ENCODE measurements around the gene ROBO1.
"Not testable (repeated sequence)": the region's sequence is repeated elsewhere in the genome, so short reads cannot be mapped to it uniquely, and the experiment has no call there.

Gene ROBO1

DNA sequence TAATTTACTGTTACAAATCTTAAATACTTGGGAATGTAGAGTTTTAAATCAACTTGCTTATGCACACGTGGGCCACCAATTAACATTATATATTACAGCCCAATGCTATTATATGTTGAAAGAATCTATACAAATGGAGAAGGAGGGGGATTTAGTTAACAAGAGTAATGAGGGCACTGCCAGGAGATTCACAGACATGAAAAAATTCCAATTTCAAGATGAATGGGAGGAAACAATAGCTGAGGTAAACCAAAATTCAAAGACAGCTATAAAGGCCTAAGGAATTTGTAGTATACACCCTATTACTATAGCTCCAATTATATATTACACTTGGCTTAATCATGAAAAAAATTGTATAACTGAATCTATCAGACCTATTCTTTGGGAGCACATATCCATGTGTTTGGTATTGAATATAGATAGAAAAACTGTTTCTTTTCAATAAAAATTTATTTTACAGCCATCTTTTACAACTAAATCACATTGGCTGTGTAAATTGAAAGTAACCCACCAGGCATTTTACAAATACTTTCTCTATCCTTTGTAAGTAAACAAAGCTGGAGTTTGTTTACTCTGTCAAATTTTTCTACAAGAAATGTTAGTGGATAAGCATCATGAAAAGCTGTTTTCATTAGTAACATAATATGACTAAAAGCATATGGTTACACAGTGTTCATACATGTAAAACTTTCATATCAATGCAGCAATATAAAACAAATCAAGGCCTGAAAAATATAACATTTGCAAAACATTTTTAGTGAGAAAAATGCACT, 1045.8 kb downstream of the ROBO1 start:
- DNase-seq, result no peak

DNA sequence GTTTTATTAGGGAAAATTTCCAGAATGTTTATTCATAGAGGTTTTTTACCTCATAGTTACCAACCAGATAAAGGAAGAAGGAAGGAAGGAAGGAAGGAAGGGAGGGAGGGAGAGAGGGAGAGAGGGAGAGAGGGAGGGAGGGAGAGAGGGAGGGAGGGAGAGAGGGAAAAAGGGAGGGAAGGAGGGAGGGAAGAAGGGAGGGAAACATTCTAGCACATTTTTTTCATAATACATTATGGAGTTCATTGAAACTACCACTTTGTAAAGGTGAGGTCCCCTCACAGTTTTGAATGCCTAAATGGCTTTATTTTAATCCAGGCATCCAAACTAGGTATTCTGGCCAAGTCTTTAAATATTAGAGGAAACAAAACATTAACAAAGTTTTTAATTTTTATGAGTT, 1049.1 kb downstream of the ROBO1 start:
- no peak for DNase-seq

DNA sequence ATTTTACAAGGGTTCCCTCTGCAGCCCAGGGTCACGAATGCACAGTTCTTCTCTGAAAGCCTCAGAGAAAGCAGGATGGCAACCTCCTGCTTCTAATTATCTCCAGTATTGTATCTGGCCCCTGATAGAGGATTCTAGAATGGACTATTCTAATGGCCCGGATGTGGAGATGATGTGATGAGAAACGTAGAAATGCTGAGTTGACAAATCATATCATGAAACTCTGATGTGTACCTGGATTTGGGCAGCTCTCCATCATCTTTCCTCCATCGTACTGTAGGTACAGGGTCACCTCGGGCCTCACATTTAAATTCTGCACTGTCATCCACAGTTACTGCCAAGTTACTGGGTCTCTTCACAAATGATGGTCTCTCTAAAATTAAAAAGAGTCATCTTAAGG, 1050.8 kb downstream of the ROBO1 start:
- no peak for DNase-seq

DNA sequence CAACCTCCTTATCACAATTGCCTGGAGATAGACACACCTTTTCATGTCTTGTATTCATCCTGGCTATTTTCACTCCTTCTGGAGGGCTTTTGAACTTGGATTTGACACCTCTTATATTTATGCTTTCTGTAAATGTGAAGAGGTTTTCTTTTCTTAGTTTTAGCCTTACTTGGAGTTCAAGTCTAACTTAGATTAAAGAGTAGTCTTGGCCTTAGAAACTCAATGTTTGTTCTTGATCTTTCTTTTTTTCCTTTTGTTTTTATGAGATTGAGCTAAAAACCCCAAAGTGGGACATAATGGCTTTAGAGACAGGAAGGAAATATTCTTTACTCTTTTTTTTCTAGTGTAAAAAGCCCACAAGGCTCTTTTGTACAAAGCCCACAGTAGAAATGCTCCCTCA, 1054.9 kb downstream of the ROBO1 start:
- no peak for DNase-seq

DNA sequence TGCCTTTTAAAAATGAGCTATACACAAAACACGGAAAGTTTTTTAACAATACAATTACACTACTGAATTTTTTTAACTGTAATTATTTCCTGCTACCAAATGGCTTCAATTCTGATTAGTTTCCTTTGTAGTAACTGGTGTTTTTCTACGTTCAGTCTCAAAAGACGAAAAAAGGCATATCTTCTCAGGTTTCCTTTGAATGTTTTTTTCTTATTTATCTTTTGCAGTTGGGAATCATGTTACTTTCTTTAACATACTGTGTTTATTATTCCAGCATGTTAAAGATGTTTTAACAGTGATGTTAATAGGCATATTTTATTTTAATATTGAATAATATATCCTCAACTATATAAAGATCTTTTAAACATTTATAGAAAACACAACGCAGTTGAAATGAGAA, 1055.5 kb downstream of the ROBO1 start:
- no peak for DNase-seq

DNA sequence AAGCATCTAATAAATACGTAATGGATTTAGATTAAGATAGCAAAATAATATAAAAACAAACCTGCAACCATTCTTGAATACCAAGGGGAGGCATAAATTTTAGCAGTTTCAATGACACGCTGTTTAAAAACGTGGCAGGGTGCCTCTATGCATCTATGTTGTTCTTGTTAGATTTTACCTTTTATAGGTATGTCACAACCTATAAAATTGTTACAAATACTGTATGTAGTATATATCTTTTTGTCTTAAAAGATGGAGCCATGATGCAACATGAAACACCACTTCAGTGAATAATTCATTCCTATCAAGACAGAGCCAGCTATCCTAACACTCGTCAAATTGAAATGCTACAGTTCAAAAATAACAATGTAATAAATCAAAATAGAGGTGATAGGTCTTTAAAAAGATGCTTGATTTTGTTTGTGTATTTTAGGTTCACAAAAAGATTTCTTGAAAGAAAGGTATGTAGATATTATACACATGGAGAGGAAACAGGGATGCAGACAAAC, 1059.2 kb downstream of the ROBO1 start:
- no peak for DNase-seq

DNA sequence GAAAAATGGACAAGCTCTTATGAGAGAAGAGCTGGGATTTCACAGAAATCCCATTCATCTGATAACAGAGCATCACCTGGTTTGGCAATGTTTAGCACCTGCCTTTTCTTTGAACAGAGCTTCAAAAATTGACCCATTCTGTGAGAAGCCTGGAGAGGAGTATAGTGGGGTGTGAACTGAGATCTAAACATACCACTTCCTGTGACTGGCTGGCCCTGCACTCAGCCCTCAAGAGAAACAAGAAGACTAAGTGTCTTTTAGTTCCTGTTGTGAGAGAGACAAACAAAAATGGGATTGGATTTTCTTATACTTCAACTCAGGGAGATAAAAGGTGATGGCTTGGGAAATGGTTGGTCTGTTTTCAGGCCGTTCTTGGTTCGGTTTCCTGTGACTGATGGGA, 1060.2 kb downstream of the ROBO1 start:
- no peak for DNase-seq

DNA sequence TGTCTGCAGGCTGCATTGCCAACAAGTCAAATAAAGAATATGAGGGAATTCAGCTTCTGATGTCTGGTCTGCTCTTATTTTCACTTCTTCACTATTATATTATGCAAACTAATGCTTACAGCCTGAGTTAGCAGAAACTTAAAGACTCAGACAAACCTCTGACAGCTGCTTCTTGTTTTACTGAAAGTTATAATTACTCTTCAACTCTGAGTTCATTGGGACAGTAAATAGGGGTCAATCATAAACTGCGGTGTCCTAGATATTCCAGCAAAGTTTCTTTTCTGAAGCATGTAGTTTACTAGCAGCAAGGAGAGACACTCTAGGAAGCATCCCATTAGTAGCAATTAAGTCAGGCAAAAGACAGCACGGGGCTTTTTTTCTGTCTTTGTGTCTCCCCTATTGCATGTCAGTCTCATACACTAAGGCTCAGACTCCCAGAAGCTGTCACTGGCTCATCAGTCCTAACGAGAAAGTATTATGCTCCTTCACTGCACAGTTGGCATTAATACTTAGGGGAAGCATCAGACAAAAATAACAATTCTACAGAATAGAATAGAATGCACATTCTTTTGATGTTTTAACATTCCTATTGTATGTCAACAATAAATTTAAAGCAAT, 1060.8 kb downstream of the ROBO1 start:
- no peak for DNase-seq

DNA sequence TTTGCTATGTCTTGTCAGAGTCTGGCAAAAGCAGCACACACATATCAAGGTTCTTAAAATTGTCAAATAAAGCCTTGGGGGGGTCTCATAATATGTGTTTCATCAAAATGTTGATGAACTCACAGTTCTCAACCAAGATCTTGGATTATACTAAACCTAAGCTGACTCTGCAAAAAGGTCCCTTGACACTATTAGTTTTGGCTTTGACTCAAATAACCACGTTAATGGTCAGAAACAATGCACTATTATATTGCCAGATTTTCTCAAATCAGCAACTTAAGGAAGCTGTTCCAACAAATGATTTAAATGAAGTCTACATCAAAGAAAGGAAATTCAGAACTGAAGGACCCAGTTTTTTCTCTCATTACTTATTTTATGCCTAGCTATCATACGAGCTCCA, 1063.9 kb downstream of the ROBO1 start:
- DNase-seq, result no peak

DNA sequence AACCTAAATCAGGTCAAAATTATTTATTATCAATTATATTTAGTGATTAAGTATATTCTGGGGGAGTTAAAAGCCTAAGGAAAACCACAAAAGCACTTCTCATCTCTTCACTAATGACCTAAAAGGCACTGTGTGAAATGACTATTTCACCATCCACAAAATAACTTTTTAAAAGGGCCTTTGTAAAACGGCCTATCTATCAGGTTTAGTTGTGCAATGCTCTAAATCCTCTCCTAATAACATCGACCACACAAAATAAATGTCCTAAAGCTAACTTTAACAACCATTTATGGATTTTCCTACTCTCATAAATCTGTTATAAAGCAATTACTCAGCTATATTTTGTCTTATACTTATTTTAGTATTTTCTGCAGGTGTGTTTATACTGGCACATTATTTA, 1066.3 kb downstream of the ROBO1 start:
- DNase-seq, result no peak

DNA sequence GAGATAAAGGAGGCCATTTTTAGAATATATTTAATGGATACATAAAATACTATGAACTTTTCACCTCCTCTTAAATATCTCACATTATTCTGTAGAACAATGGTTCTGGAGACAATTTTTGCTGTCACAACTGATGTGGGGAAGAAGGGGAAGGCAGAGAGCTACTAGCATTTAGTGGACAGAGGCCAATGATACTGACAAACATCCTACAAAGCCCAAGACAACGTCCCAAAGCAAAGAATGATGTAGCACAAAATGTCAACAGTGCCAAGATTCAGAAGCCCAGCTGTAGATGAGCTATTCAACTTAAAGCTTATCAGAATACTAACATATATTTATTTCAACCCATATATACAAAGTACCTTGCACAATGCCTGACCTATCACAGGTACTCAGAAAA, 1069.4 kb downstream of the ROBO1 start:
- no peak for DNase-seq

DNA sequence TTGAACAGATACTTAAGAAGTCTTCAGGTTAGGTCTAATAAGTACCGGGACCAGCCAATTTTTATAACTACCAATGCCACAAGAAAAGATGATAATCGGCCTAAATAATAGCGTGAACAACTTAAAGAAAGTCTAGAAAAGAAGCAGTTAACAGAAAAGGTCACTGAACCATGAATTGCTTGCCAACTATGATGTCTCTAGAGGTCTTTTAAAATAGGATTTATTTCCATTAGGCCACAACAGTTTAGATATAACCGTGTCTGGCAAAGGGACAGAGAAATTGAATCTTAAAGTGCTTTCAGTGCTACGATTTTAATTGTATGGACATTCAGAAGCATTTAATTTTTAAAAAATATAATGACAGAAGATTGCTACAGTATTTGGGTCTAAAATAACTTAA, 1070.4 kb downstream of the ROBO1 start:
- no peak for DNase-seq

DNA sequence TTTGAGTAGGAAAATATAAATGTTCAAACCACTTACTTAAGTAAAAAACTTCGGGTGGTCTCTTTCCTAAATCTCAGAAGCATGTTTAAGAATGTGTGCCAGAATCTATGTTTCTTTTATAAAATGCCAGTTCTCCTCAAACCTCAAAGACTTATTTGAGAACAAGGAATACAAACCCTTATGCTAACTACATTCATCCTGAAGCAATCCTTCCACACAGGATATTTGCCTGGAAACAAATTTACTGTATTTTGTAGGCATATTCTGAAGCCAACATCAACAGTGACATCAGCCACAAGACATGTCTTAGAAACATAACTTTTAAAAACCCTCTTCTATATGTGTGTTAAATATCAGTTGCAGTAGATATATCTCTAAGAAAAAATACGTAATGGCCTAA, 1077.0 kb downstream of the ROBO1 start:
- no peak for DNase-seq

DNA sequence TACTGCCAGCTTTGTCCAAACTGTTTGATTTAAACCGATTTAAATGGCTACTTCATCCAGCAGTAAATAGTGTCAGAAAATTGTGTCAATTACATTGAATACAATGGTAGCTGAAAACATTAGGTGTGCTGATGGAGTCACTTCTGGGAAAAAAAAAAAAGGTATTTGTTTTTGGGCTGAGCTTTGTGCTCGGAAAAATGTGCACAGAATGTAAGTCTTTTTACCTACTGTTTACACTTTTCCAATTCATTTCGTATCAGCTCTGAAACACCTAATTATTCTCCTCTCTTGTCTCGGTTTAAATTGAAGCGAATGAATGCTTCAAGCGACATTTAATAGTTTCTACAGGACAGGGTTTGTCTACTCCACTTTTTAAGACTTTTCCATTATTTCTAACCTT, 1078.4 kb downstream of the ROBO1 start:
- peak; percentile 82 to 84 for DNase-seq

DNA sequence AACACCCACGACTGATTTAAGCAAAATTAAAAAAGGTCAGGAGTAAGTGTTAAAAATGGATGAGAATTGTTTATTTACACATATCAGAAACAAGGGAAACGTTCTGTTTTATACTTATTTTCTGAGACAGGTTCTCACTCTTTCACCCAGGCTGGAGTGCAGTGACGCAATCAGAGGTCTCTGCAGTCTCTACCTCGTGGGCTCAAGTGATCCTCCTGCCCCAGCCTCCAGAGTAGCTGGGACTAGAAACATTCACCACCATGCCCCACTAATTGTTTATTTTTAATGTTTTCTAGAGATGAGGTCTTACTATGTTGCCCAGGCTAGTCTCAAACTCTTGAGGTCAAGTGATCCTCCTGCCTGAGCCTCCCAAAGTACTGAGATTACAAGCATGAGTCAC, 1080.3 kb downstream of the ROBO1 start:
- no peak for DNase-seq

DNA sequence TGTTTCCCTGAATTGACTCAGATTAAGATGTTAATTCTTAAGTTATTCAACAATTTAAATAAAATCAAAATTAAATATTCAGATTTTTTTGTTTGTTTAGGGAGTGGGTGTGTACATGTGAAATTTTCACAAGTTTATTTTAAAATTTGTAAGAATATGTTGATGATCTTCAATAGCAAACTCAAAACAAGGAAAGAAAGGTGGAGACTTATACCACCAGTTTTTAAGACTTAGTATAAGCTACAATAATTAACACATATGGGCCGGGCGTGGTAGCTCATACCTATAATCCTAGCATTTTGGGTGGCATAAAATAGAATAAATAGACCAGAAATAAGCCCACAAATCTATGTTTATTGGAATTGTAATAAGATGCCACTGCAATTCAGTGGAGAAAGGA, 1084.5 kb downstream of the ROBO1 start:
- DNase-seq, result no peak

DNA sequence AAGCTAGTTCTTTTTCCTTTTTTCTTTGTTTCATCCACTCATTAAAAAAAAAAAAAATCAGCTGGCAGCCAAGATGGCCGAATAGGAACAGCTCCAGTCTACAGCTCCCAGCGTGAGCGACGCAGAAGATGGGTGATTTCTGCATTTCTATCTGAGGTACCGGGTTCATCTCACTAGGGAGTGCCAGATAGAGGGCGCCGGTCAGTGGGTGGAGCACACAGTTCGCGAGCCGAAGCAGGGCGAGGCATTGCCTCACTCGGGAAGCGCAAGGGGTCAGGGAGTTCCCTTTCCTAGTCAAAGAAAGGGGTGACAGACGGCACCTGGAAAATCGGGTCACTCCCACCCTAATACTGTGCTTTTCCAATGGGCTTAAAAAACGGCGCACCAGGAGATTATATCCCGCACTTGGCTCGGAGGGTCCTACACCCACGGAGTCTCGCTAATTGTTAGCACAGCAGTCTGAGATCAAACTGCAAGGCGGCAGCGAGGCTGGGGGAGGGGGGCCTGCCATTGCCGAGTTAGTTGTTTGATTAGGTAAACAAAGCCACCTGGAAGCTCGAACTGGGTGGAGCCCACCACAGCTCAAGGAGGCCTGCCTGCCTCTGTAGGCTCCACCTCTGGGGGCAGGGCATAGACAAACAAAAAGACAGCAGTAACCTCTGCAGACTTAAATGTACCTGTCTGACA, 1092.5 kb downstream of the ROBO1 start:
- not testable (repeated sequence) for DNase-seq

DNA sequence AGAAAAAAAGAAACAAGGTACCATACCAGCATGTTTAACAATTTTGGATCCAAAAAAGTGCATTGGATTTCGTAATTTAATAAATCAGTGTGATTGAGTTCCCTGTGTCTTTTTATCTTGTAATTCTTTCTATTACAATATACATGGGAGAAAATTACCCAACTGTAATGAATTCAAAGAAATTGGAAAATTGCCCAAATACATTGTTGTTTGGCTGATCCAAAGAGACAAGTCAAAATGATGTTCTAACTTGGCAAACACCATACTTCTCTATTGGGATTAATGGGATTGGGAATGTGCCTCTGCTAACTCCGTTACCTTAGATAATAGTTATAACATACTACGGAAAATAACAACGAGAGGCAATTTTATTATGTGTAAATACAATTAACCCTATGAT, 1097.1 kb downstream of the ROBO1 start:
- no peak for DNase-seq

DNA sequence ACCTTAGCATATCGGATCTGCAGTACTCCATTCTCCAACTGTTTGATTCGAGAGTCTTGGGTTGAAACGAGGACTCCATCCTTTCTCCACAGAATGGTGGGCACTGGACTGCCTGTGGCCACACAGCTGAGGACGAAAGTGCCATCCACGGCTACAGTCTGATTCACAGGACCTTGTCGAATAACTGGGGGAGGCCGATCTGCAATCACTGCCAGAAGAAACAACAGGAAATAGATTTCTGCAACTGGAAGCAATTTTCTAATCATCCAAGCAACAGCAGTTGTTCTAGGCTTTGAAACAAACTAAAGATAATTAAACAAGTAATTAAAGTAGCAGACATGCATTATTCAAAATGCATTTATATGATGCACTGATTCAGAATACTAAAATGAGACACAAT, 1097.7 kb downstream of the ROBO1 start:
- DNase-seq, result no peak

DNA sequence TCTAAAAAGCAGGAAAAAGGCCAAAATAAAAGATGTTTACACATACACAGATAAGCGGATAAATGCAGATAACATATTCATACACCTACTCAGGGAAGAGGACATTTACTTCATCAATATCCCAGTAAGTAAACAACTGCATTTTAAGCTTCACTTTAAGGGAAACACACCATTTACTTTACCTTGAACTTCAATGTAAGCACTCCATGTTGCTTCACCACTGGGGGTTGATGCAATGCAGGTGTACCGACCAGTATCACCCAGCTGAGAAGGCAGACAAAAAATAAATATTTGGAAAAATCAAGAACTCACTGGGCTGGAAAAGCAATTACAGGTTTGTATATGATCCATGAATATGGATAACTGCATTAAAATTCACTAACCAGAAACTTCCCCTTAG, 1099.5 kb downstream of the ROBO1 start:
- DNase-seq, result no peak

DNA sequence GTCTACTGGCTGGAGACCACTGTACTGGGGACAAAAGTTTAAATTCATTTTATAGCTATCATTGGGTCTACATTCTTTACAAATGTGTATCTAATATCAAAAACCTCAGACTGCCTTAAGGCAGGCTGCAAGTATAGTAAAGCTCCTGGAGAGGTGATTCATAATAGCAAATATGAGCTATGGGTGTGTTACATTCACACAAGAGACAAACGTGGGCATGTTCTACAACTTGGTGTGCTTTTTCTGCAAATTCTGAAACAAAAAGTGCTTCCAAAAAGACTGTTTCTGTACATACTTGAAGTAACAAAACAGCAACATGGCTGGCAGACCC, 1101.4 kb downstream of the ROBO1 start:
- no peak for DNase-seq

DNA sequence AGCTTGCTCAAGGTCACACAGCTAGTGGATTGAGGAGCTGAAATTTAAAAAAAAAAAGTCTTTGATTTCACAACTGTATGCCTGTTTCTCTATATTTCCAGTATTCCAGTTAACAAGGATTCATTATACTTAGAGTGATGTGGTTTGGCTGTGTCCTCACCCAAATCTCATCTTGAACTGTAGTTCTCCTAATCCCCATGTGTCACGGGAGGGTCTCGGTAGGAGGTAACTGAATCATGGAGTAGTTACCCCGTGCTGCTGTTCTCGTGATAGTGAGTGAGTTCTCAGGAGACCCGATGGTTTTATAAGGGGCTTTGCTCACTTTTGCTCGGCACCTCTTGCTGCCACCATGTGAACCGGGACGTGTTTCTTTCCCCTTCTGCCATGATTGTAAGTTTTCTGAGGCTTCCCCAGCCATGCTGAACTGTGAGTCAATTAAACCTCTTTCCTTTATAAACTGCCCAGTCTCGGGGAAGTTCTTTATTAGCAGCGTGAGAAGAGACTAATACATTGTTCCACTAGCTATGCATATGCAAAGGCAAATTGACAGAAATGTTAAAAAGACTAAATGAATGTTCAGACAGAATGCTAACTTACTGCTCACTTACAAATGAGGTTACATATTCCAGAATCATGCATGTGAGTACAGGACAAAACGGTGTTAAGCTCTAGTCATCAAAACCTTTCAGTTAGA, 1101.9 kb downstream of the ROBO1 start:
- no peak for DNase-seq

DNA sequence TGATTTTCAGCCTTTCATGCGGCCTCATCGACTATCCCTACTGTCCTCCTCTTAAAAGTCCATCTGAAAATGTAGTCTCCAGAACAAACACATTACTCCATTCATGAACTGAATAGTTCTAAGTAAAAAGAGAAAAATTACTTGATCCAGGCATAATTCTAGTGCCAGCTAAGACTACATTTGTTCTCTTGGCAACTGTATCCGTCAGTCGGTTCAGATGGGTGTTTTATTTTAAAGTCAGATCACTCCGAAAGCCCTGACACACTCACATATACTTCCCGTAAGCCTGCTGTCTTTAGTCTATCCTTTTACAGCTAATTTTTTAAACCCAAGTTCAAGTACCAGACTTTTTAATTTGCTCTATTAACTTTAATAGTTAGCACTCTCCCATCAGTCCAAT, 1102.7 kb downstream of the ROBO1 start:
- no peak for DNase-seq

DNA sequence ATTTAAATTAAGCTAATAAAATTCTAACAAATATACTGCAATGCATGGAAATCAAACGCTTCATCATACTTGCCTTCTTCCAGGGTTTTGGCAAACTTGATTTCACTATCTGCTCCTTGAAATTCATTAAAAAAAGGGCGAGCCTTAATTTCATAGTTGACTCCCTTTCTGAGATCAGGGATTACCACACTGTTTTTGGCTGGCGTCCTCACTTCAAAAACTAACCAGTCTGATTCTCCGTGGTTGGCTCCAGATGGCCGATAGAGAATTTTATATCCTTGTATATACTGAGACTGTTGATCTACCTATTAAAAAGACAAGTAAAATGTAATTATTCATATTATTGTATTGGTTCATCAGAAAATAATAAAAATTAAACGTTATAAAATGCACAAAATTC, 1106.8 kb downstream of the ROBO1 start:
- DNase-seq, result no peak
